ENCODE data around the gene RAPGEF2. TPM values are rescaled to one million over a fixed set of nuclear protein-coding genes. Genes with fewer than 3 reads are reported as not detected.

Gene RAPGEF2
- total and polyA plus RNA-seq, 2 donors (not counting 3 experiments of a cell fraction or from before 2014, with no cell fraction given): 28.7 to 55.2 TPM

DNA sequence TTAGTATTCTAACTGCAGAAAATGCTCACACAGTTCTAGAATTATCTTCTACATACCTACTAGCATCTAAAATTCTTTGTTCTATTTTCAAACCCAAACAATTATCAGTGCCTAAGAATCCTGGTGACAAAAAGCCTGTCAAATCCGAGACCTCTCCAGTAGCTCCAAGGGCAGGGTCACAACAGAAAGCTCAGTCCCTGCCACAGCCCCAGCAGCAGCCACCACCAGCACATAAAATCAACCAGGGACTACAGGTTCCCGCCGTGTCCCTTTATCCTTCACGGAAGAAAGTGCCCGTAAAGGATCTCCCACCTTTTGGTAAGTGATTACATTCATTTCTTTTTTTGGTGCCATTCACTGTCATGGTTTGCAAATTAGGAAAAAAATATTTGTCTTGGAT lies 243.8 kb downstream of the RAPGEF2 start:
- no peak for TF ChIP-seq EZH2 (IDR thresholded peaks at IDR 0.05; ENCODE audit: borderline replicate concordance, low read depth, low read length, severe bottlenecking)
- TF ChIP-seq, protein P1, sequence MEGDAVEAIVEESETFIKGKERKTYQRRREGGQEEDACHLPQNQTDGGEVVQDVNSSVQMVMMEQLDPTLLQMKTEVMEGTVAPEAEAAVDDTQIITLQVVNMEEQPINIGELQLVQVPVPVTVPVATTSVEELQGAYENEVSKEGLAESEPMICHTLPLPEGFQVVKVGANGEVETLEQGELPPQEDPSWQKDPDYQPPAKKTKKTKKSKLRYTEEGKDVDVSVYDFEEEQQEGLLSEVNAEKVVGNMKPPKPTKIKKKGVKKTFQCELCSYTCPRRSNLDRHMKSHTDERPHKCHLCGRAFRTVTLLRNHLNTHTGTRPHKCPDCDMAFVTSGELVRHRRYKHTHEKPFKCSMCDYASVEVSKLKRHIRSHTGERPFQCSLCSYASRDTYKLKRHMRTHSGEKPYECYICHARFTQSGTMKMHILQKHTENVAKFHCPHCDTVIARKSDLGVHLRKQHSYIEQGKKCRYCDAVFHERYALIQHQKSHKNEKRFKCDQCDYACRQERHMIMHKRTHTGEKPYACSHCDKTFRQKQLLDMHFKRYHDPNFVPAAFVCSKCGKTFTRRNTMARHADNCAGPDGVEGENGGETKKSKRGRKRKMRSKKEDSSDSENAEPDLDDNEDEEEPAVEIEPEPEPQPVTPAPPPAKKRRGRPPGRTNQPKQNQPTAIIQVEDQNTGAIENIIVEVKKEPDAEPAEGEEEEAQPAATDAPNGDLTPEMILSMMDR (IDR thresholded peaks at IDR 0.05; ENCODE audit: extremely low read depth in 1 of 2, insufficient read depth in 1 of 2, low read depth in 1 of 2, low read length in 2 of 2): no peak
- TF ChIP-seq POLR2AphosphoS5 (IDR thresholded peaks at IDR 0.05; ENCODE audit: insufficient read depth, low read depth, low read length): no peak
- TF ChIP-seq POLR2A (IDR thresholded peaks at IDR 0.05; ENCODE audit: low read depth, low read length): no peak
- TF ChIP-seq FOS (IDR thresholded peaks at IDR 0.05; ENCODE audit: borderline replicate concordance, insufficient read depth, low read length): no peak
- TF ChIP-seq JUN (IDR thresholded peaks at IDR 0.05; ENCODE audit: borderline replicate concordance, insufficient read depth, insufficient read length, low read depth): no peak
- no peak for TF ChIP-seq MYC (IDR thresholded peaks at IDR 0.05; ENCODE audit: low read depth, low read length)
- no peak for TF ChIP-seq GATA2 (IDR thresholded peaks at IDR 0.05; ENCODE audit: insufficient read depth, insufficient read length, low read depth, low read length)
- TF ChIP-seq, protein P2, sequence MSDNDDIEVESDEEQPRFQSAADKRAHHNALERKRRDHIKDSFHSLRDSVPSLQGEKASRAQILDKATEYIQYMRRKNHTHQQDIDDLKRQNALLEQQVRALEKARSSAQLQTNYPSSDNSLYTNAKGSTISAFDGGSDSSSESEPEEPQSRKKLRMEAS (IDR thresholded peaks at IDR 0.05; ENCODE audit: insufficient read depth, insufficient read length): no peak
- peak; percentile 18 for FAIRE-seq
- Histone ChIP-seq H3K4me3 (replicated peaks in 1 of 3; ENCODE audit: insufficient read depth in 1 of 3, low read depth in 1 of 3, low read length in 3 of 3) (no peak overlapping the region), H2AFZ (ENCODE audit: low read depth, low read length) (no peak overlapping the region), H3K4me1 (ENCODE audit: control insufficient read depth, extremely low read depth, insufficient read depth, low read length) (peaks cover 12% of the 10 kb centered on the region), H3K27ac (ENCODE audit: insufficient read depth, low read depth, low read length) (no peak overlapping the region), H3K27me3 (ENCODE audit: control insufficient read depth in 2 of 2, insufficient read depth in 2 of 2, low read length in 2 of 2) (no peaks in the 10 kb centered on the region), H3K9me3 (replicated peaks; ENCODE audit: control insufficient read depth, insufficient read depth, low read length) (no peaks in the 10 kb centered on the region), H3K36me3 (ENCODE audit: control insufficient read depth in 2 of 2, extremely low read depth in 1 of 2, insufficient read depth in 2 of 2, low read length in 2 of 2) (peaks cover 5 to 15% of the 10 kb centered on the region in 2 experiments), H3K79me2 (ENCODE audit: control insufficient read depth, insufficient read depth, low read length) (no peaks in the 10 kb centered on the region), H3K4me2 (ENCODE audit: insufficient read depth, low read length) (no peak overlapping the region), H3K9ac (replicated peaks; ENCODE audit: extremely low read depth, insufficient read depth, low read length) (no peak overlapping the region), H4K20me1 (replicated peaks; ENCODE audit: control insufficient read depth, extremely low read depth, insufficient read depth, low read length) (no peaks in the 10 kb centered on the region), H3K9me1 (replicated peaks; ENCODE audit: control insufficient read depth, extremely low read depth, insufficient read depth, low read length) (no peaks in the 10 kb centered on the region)
- DNase-seq (ENCODE audit: low read depth, low spot score): no peak
- POLR2A ChIA-PET: no interaction called here
- intact Hi-C loops (cut with micrococcal nuclease) (no loop called here), dilution Hi-C loops (cut with MboI; ENCODE audit: extremely low pct_ligation_motif_present, low sequenced_read_pairs) (no loop called here)
- CTCF ChIA-PET: no interaction called here
- BruUV-seq (replicated peaks): no TSS peak
